Kasumi-1 (cell line): ENCODE results near the gene MYCT1.
"Not testable (repeated sequence)": the region's sequence is repeated elsewhere in the genome, so short reads cannot be mapped to it uniquely, and the experiment has no call there.

ENCODE experiments used
- DNase-seq, 2 experiments: peaks; one replicate each; lab custom pipeline; 2025; lab: John Stamatoyannopoulos, UW

Gene MYCT1, protein sequence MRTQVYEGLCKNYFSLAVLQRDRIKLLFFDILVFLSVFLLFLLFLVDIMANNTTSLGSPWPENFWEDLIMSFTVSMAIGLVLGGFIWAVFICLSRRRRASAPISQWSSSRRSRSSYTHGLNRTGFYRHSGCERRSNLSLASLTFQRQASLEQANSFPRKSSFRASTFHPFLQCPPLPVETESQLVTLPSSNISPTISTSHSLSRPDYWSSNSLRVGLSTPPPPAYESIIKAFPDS

DNA sequence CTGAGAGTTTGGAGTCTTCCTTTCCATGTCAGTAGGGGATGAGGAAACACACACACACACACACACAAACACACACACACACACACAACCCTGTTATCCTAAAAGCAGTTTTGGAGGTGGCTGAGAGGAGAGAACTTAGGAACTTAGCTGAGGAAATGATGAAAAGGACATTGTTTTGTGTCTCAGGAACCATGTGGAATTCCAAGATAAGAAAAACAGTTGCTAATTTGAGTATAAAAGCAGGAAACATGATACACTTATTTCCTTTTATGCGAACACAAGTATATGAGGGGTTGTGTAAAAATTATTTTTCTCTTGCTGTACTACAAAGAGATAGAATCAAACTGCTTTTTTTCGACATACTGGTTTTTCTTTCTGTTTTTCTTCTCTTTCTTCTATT, at the start of gene MYCT1:
MYCT1 (plus strand) TSS at position 264 of the 400 bp plus-strand sequence; CDS start at position 270, 6 bp downstream.
- DNase-seq = no peak

DNA sequence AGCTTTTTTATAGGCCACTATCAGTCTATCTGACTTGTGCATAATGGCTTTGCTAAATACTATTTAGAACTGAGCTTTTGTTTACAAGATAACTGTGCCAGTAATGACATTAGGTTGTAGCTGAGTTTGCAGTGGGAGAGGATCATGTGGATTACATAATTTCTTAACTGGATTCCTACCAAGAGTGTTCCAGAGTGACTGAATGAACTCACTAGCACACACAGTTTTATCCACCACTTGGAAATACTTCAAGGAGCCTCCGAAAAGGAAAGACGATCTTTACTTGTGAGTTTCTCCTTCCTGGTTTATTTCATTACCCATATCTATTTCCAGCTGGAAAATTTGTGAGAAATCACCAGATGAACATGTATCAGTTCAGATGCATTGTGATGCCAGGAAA, 49.6 kb upstream of the MYCT1 start:
- DNase-seq = no peak

DNA sequence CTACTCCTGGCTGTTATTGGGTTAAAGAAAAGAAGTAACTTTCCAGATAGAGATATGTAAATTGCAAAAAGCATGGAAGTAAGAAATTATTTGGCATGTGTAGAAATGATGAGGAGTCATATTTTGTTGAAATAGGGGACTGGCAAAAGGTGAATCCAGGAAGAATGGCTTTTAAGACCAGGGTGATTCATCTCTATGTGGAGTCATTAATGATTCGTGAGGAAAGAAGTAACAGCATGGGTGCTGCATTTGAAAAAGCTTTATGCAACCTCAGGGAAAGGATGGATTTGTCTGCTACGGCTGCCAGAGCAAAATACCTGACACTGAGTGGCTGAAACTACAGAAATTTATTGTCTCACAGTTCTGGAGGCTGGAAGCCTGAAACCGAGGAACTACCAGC, 45.7 kb upstream of the MYCT1 start:
- DNase-seq = no peak

DNA sequence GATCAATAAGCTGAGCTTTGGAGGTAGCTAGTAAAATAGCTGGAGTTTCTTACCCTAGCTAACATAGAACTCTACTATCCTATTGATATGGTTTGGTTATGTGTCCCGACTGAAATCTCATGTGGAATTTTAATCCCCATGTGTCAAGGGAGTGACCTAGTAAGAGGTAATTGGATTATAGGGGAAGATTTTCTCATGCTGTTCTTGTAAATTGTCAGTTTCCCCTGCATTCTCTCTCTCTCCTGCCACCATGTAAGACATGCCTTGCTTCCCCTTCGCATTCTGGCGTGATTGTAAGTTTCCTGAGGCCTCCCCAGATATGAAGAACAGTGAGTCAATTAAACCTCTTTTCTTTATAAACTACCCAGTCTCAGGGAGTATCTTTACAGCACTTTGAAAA, 35.9 kb upstream of the MYCT1 start:
- no peak for DNase-seq

DNA sequence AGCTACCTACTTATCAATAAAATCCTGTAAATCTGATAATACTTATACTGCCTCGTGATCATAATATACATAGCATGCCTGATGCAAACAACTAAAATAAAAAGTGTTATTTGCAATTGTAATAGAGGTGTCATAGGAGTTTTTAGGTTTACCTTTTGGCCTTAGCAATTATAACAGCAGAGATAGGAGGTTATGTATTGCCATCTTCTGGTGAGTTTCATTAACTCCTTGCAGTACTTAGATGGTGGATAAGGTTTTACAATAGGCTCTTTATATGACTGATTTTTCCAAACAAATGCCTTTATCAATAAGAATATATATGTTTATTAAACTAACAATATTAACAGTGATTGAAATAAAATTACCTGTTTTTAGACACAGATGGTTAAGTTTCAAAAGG, 27.8 kb upstream of the MYCT1 start:
- DNase-seq = peak; percentile 51 to 67

DNA sequence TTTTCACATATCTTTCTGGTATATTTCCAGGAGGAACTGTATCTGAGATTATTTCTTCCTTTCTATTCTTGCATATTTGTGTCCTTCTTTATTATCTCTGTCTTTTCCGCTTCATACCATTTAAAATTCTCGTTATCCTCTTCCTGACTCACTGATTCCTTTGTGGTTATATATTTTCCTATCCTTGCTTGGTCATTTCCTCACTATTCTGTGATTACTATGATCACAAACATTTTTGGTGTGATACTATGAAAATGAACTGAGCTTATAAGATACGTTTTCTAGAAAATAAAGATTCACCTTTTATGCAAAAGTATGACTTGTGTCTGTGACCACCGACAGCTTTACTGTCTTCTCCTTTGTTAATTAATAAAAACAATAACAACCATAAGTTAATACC, 26.5 kb upstream of the MYCT1 start:
- no peak for DNase-seq

DNA sequence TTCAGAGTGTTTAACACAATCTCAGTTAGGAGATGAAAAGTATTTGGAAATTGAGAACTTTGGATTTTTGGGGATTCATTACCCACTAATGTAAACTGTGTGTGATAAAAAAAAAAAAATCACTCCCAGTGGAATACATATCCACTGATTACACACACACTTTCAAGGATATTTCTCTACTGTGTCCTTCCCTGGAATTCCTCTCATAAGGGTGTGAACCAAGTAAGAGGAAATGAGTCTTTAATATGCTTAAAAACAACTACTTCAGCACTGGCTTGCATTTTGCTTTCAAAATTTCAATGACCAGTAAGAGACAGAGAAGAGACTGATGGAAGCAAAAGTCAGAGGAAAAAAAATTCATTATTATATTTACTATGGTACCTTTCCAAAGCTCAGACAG, 24.5 kb upstream of the MYCT1 start:
- no peak for DNase-seq

DNA sequence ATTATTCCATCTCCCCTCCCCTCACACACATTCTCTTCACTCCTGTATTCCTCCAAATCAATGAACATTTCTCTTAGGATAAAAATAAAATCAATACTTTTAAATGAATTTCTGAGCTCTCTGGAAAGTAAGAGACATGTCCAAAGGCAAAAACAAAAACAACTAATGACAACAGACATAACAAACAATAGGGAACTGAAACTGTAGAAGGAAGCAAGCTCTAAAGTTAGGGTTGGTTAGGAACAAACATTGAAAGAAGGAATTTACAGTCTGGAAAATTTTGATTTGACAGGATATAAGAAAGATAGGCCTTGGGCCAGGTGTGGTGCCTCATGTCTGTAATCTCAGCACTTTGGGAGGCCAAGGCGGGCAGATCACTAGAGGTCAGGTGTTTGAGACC, 17.5 kb upstream of the MYCT1 start:
- DNase-seq = no peak

DNA sequence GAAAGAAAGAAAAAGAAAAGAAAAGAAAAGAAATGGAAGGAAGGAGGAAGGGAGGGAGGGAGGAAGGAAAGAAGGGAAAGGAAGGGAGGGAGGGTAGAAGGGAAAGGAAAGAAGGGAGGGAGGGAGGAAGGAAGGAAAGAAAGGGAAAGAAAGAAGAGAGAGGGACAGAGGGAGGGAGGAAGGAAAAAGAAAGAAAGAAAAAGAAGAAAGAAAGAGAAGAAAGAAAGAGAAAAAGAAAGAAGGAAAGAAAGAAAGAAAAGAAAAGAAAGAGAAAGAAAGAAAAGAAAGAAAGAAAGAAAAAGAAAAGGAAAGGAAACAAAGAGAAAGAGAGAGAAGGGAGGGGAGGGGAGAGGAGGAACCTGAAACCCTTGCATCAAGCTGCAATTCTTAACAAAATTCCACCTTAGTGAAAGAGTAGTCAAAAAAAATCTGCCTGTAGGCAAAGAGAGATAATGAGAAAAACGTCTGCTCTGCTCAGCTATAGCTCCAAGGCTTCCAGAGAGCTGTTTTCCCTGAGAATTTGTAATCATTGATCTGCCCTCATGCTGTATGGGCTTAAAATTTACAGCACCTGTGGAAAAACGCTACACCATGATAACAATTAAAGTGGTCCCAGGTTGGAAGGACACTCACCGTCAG, 16.7 kb upstream of the MYCT1 start:
- no peak for DNase-seq

DNA sequence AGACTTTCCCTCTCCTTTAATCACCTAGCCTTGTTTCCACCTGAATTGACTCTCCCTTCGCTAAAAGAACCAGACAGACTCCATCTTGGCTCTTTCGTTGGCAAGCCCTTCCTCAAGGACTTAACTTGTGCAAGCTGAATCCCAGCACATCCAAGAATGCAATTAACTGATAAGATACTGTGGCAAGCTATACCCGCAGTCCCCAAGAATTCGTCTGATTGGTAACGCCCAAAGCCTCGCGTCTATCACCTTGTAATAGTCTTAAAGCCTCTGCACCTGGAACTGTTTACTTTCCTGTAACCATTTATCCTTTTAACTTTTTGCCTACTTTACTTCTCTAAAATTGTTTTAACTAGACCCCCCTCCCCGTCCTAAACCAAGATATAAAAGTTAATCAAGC, 15.6 kb upstream of the MYCT1 start:
- no peak for DNase-seq

DNA sequence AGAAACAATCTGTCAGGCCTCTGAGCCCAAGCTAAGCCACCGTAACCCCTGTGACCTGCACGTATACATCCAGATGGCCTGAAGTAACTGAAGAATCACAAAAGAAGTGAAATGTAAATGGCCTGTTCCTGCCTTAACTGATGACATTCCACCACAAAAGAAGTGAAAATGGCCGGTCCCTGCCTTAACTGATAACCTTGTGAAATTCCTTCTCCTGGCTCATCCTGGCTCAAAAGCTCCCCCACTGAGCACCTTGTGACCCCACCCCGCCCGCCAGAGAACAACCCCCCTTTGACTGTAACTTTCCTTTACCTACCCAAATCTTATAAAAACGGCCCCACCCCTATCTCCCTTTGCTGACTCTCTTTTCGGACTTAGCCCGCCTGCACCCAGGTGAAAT, 14.8 kb upstream of the MYCT1 start:
- DNase-seq = not testable (repeated sequence)

DNA sequence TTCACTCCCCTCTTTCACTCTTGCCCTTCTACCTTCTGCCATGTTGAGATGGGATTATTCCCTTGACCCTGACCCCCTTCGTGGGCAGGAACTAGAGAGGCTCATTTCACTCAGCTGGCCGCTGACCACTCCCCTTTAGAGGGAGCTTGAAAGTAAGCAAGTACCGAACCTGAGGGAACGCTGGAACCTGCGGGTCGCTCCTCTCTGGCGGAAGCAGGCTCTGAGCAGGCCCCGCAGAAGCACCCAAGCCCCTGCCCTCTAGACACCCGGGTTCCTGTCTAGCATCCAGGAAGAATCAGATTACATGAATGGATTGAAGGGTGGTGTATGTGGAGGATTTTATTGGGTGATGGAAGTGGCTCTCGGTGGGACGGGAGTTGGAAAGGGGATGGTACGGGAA, 11.9 kb upstream of the MYCT1 start:
- DNase-seq = no peak

DNA sequence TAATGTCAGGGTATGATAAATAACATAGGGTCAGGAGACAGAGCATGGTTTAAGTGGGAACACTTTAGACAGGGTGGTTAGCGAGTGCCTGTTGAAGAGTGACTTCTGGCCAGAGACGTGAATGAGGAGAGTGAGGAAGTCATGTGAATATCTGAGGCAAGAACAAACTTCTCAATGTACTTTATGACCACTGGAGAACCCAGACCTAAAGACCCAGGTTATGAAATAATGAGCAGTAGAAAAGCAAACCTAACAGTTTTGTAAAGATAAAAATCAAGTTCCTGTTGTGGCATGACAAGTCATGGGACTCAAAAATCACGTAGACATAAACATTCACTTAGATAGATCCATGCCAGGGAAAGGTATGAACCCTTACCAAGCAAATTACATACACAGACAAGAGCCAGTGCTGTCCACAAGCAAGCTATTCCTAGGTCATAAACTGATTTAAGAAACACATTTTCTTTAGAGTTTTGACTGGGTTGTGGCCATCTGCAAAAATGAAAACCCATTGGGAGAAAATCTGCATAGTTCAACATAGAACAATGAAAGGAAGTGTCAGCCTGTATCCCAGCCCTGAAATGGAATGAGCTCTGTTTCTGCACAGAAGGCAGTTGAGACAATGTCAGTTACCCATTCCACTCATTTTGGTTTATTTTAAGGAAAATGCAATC, 2.2 kb upstream of the MYCT1 start:
- no peak for DNase-seq

DNA sequence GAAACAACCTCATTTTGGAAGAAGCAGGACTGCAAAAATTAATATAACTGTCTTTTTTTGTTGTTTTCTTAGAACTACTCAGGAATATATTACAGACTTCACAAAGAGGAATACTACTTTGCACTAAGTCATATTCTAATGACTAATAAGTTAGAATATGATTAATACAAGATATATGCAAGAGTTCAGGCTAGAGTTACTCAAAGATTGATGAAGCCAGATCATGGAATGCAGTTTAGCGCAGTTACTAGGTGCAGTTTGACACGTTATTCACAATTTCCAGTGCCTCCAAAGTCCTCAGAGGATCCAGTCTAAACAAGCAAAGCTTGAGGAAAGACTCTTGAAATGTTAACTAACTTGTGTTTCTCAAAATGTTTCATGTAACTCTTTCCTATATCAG, 1.2 kb upstream of the MYCT1 start:
- no peak for DNase-seq

DNA sequence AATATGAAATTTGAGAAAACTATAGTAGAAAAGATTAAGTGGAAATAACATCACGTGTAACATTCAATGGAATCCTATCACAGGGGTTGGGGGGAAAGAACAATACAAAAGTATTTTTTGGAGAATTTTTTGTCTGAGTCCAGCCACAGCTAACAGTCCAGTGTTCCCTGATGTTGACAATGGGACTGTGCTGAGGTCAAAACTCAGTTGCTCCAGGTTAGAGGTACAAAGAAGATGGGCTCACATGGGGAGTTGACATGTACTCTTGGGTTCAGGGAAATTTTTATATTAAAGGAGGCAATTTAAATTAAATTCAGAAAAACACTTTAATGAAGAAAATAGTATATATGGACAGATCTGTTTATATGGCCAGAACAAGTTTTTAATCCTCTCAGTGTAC, 995 bp downstream of the MYCT1 start:
- DNase-seq = no peak

DNA sequence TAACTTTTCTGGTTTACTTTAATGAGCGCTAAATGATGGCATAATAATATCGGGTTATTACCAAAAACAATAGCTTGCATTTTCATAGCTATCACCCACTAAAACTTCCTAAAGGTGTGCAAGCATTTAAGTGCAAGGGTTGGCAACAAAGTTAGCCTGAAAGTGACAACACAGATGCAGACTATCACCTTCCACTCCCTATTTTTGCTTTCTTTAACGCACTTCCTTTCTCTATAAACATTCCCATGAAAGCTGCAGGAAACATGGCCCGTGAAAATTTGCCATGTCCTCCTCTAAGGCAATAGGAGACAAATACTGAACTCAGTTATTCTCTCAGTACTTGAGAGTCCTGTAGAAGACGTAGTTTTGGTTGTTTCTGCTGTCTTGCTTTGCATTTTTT, 2.7 kb downstream of the MYCT1 start:
- no peak for DNase-seq

DNA sequence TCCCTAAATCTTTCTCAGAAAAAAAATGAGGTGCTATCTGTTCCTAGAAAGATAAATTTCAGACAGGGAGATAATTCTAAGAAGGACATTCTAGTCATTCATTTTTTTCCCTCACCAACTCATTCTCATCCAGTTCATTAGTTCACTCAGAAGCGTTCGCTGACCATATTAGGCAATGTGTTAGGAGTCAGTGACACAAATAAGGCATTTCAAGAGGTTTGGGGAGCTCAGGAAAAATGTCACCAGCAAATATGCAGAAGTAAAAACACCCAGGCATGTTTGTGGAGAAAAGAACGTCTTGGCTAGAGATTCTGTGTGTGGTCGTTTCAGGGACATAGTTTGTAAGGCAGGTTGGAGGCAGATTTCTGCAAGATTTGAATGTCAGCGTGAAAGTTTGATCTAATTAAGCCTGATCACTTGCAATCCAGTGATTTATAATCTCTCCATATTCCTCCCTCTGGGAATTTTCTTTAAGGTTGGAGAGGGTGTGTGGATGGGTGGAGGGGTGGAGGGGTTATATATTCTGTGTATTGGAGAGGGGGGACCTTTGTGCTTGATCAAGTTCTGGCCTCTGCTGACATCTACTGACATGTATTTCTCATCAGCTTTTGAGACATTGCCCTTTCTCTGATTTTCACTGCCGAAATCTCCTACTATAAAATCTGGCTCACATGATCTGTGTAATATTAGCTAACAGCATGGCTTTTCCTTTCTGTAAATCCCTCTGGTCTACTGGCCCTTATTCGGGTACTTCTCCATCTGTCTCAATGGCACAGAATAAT, 3.6 kb downstream of the MYCT1 start:
- no peak for DNase-seq

DNA sequence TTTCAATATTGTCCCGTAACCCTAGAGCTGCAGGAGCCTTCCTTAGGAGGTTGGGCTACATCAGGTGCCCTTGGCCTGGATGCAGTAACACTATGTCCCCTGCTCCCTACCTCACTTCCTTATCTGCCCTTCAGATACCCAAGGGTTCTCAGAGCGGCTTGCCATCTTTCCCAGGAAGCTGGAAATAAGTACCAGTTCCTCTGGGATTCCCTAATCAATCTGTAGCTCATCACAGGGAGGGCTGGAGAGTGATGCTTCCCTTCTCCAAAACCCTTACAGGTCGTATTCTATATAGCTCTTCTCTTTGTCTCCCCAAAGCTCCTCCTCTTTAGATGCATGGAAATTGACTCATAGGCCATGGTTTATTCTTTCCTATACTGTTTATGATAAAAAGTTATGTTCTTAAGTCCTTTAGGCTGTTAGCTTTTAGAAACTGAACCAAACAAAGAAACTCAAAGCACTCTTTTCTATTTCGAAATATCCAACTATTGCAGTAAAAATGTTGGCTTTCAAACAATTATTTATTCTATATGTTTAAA, 4.2 kb downstream of the MYCT1 start:
- no peak for DNase-seq

DNA sequence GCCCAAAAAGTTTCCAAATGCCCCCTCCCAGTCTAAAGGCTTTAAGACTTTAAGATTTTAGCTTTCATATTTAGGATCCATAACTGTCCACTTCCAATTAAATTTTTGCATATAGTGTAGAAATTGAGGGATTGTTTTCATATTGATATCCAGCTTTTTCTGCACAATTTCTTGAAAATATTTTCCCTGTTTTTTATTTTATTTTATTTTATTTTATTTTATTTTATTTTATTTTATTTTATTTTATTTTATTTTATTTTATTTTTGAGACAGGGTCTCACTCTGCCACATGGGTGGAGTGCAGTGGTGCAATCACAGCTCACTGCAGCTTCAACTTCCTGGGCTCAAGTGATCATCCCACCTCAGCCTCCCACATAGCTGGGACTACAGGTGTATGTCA, 6.1 kb downstream of the MYCT1 start:
- not testable (repeated sequence) for DNase-seq

DNA sequence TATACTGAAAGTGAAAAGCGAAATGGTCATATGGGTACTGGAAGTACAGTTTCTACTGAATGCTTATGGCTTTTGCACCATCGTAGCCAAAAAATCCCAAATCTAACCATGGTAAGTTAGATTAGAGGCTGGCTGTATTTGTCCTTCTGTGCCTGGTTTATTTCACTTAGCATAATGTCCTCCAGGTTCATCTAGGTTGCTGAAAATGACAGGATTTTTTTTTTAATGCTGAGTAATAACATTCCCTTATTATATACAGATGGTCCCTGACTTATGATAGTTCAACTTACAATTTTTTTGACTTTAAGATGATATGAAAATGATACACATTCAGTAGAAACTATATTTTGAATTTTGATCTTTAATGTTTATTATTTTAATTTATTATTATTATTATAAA, 7.6 kb downstream of the MYCT1 start:
- DNase-seq = no peak

DNA sequence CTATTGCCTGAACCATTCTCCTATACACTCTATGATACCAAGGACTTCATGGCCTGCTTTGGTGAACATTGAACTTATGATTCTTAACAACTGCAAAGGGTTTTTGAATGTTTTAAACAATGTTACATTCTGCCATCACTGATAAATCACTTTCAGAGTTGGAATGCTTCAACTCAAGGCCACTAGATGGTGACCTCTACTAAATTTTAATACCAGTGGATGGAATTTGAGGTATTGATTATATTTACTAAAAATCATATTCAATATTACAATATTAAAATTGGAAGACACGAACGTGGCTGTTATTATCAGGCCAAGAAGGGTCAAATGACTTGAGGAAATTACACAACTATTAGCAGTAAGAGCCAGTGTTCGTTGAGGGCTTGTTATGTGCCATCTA, 18.6 kb downstream of the MYCT1 start:
- DNase-seq = no peak

DNA sequence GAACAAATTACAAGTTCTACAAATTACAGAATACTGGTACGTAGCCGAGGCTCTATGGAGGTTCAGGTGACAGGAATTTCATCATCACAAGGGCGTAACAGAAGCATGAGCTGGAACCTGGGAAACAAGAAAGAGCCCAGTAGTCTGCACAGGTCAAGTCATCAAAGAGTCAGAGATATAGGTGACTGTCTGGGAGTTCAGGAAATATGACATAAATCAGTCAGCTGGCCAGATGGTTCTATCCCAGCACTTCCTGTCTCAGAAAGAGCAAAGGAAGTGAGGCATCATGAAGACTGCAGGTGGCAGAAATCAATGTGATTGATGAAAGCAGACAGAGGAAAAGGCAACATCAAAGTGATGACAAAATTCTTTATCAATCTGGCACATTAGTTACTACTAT, 23.3 kb downstream of the MYCT1 start:
- no peak for DNase-seq

DNA sequence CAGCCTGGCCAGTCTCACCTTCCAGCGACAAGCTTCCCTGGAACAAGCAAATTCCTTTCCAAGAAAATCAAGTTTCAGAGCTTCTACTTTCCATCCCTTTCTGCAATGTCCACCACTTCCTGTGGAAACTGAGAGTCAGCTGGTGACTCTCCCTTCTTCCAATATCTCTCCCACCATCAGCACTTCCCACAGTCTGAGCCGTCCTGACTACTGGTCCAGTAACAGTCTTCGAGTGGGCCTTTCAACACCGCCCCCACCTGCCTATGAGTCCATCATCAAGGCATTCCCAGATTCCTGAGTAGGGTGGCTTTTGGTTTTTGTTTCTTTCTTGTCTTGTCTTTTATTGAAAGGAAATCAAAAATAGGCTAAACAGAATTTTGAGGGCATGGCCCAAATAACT, 24.3 kb downstream of the MYCT1 start:
- no peak for DNase-seq
